Measurements from ENCODE around the gene CHD1L. TPM values are rescaled to one million over a fixed set of nuclear protein-coding genes. Genes with fewer than 3 reads are reported as not detected.
A peak's percentile ranks its signal among the peaks of the same experiment; 100 is the strongest.
"Not testable (repeated sequence)": the region's sequence is repeated elsewhere in the genome, so short reads cannot be mapped to it uniquely, and the experiment has no call there.

CHD1L gene
- 10 to 100 TPM; 11.4 to 11.5 TPM for polyA plus RNA-seq

GRCh38 chr1:147242449-147243227 lies at the start of gene CHD1L:
Gene CHD1L (plus strand): TSS chr1:147242684. CDS start chr1:147242704, 20 bp downstream.
- H3K27ac ChIP-seq (ENCODE audit: low read depth in 2 of 2, low read length in 1 of 2) = peak within 1 kb of the TSS; percentile 86 to 90
- no peaks in the 10 kb centered on the region for H3K27me3 ChIP-seq (ENCODE audit: control insufficient read depth in 1 of 2, insufficient read depth in 2 of 2, low read length in 2 of 2)
- peak within 1 kb of the TSS; percentile 90 to 98 for H3K4me3 ChIP-seq (ENCODE audit: low read depth in 1 of 2, low read length in 2 of 2)
- 0% methylated on average over 78 to 82 of the region's 82 CpGs for WGBS, 2 donors
- H3K9me3 ChIP-seq (ENCODE audit: control insufficient read depth in 2 of 2, insufficient read depth in 1 of 2, low read depth in 1 of 2, low read length in 1 of 2) = no peaks in the 10 kb centered on the region
- no peaks in the 10 kb centered on the region for H3K36me3 ChIP-seq (ENCODE audit: control insufficient read depth in 2 of 2, insufficient read depth in 2 of 2, low read length in 1 of 2)
- H3K4me1 ChIP-seq (ENCODE audit: control insufficient read depth in 2 of 2, insufficient read depth in 2 of 2, low read length in 1 of 2) = no peaks in the 10 kb centered on the region

- 65 to 90% methylated on average over 3 of the region's 3 CpGs for WGBS, 2 donors
- not testable (repeated sequence) for H3K27me3 ChIP-seq (ENCODE audit: control insufficient read depth in 1 of 2, insufficient read depth in 2 of 2, low read length in 2 of 2); H3K4me1 ChIP-seq (ENCODE audit: control insufficient read depth in 2 of 2, insufficient read depth in 2 of 2, low read length in 1 of 2); H3K9me3 ChIP-seq (ENCODE audit: control insufficient read depth in 2 of 2, insufficient read depth in 1 of 2, low read depth in 1 of 2, low read length in 1 of 2); H3K36me3 ChIP-seq (ENCODE audit: control insufficient read depth in 2 of 2, insufficient read depth in 2 of 2, low read length in 1 of 2); H3K4me3 ChIP-seq (ENCODE audit: low read depth in 1 of 2, low read length in 2 of 2); H3K27ac ChIP-seq (ENCODE audit: low read depth in 2 of 2, low read length in 1 of 2)
Observed at GRCh38 chr1:147197324-147197723, 45.2 kb upstream of the CHD1L start.

GRCh38 chr1:147201276-147201675 lies 41.2 kb upstream of the CHD1L start:
- Histone ChIP-seq H3K9me3 (ENCODE audit: control insufficient read depth in 2 of 2, insufficient read depth in 1 of 2, low read depth in 1 of 2, low read length in 1 of 2) (no peaks in the 10 kb centered on the region), H3K4me1 (ENCODE audit: control insufficient read depth in 2 of 2, insufficient read depth in 2 of 2, low read length in 1 of 2) (no peaks in the 10 kb centered on the region), H3K4me3 (ENCODE audit: low read depth in 1 of 2, low read length in 2 of 2) (no peak overlapping the region), H3K27me3 (ENCODE audit: control insufficient read depth in 1 of 2, insufficient read depth in 2 of 2, low read length in 2 of 2) (no peaks in the 10 kb centered on the region), H3K36me3 (ENCODE audit: control insufficient read depth in 2 of 2, insufficient read depth in 2 of 2, low read length in 1 of 2) (no peaks in the 10 kb centered on the region), H3K27ac (ENCODE audit: low read depth in 2 of 2, low read length in 1 of 2) (no peak overlapping the region)
- 59 to 70% methylated on average over 4 of the region's 4 CpGs for WGBS, 2 donors

GRCh38 chr1:147201786-147202185 lies 40.7 kb upstream of the CHD1L start:
- no peak overlapping the region for H3K27ac ChIP-seq (ENCODE audit: low read depth in 2 of 2, low read length in 1 of 2)
- H3K9me3 ChIP-seq (ENCODE audit: control insufficient read depth in 2 of 2, insufficient read depth in 1 of 2, low read depth in 1 of 2, low read length in 1 of 2) = no peaks in the 10 kb centered on the region
- no peaks in the 10 kb centered on the region for H3K36me3 ChIP-seq (ENCODE audit: control insufficient read depth in 2 of 2, insufficient read depth in 2 of 2, low read length in 1 of 2)
- whole genome bisulfite sequencing, 2 donors = 93 to 99% methylated on average over 1 of the region's 1 CpG
- no peaks in the 10 kb centered on the region for H3K27me3 ChIP-seq (ENCODE audit: control insufficient read depth in 1 of 2, insufficient read depth in 2 of 2, low read length in 2 of 2)
- H3K4me1 ChIP-seq (ENCODE audit: control insufficient read depth in 2 of 2, insufficient read depth in 2 of 2, low read length in 1 of 2) = no peaks in the 10 kb centered on the region
- no peak overlapping the region for H3K4me3 ChIP-seq (ENCODE audit: low read depth in 1 of 2, low read length in 2 of 2)

- 71 to 78% methylated on average over 2 of the region's 2 CpGs for WGBS, 2 donors
- no peak overlapping the region for H3K27ac ChIP-seq (ENCODE audit: low read depth in 2 of 2, low read length in 1 of 2)
- no peak overlapping the region for H3K4me3 ChIP-seq (ENCODE audit: low read depth in 1 of 2, low read length in 2 of 2)
- no peaks in the 10 kb centered on the region for H3K4me1 ChIP-seq (ENCODE audit: control insufficient read depth in 2 of 2, insufficient read depth in 2 of 2, low read length in 1 of 2)
- no peaks in the 10 kb centered on the region for H3K9me3 ChIP-seq (ENCODE audit: control insufficient read depth in 2 of 2, insufficient read depth in 1 of 2, low read depth in 1 of 2, low read length in 1 of 2)
- H3K27me3 ChIP-seq (ENCODE audit: control insufficient read depth in 1 of 2, insufficient read depth in 2 of 2, low read length in 2 of 2) = no peaks in the 10 kb centered on the region
- no peaks in the 10 kb centered on the region for H3K36me3 ChIP-seq (ENCODE audit: control insufficient read depth in 2 of 2, insufficient read depth in 2 of 2, low read length in 1 of 2)
Observed at GRCh38 chr1:147202576-147202975, 39.9 kb upstream of the CHD1L start.

GRCh38 chr1:147204080-147204479 lies 38.4 kb upstream of the CHD1L start:
- no peaks in the 10 kb centered on the region for H3K36me3 ChIP-seq (ENCODE audit: control insufficient read depth in 2 of 2, insufficient read depth in 2 of 2, low read length in 1 of 2)
- no peaks in the 10 kb centered on the region for H3K4me1 ChIP-seq (ENCODE audit: control insufficient read depth in 2 of 2, insufficient read depth in 2 of 2, low read length in 1 of 2)
- no peaks in the 10 kb centered on the region for H3K9me3 ChIP-seq (ENCODE audit: control insufficient read depth in 2 of 2, insufficient read depth in 1 of 2, low read depth in 1 of 2, low read length in 1 of 2)
- H3K4me3 ChIP-seq (ENCODE audit: low read depth in 1 of 2, low read length in 2 of 2) = no peak overlapping the region
- no peak overlapping the region for H3K27ac ChIP-seq (ENCODE audit: low read depth in 2 of 2, low read length in 1 of 2)
- 84 to 91% methylated on average over 3 of the region's 3 CpGs for WGBS, 2 donors
- H3K27me3 ChIP-seq (ENCODE audit: control insufficient read depth in 1 of 2, insufficient read depth in 2 of 2, low read length in 2 of 2) = no peaks in the 10 kb centered on the region

- Histone ChIP-seq H3K4me1 (ENCODE audit: control insufficient read depth in 2 of 2, insufficient read depth in 2 of 2, low read length in 1 of 2) (no peaks in the 10 kb centered on the region), H3K9me3 (ENCODE audit: control insufficient read depth in 2 of 2, insufficient read depth in 1 of 2, low read depth in 1 of 2, low read length in 1 of 2) (no peaks in the 10 kb centered on the region), H3K27me3 (ENCODE audit: control insufficient read depth in 1 of 2, insufficient read depth in 2 of 2, low read length in 2 of 2) (no peaks in the 10 kb centered on the region), H3K27ac (ENCODE audit: low read depth in 2 of 2, low read length in 1 of 2) (no peak overlapping the region), H3K4me3 (ENCODE audit: low read depth in 1 of 2, low read length in 2 of 2) (no peak overlapping the region), H3K36me3 (ENCODE audit: control insufficient read depth in 2 of 2, insufficient read depth in 2 of 2, low read length in 1 of 2) (peaks cover 0 to 6% of the 10 kb centered on the region in 2 donors)
- WGBS, 2 donors = 85 to 92% methylated on average over 1 of the region's 1 CpG
Observed at GRCh38 chr1:147207192-147207591, 35.3 kb upstream of the CHD1L start.

GRCh38 chr1:147208619-147209018 lies 33.9 kb upstream of the CHD1L start:
- H3K9me3 ChIP-seq (ENCODE audit: control insufficient read depth in 2 of 2, insufficient read depth in 1 of 2, low read depth in 1 of 2, low read length in 1 of 2) = no peaks in the 10 kb centered on the region
- WGBS, 2 donors = 86 to 96% methylated on average over 7 of the region's 7 CpGs
- no peak overlapping the region for H3K4me3 ChIP-seq (ENCODE audit: low read depth in 1 of 2, low read length in 2 of 2)
- H3K27me3 ChIP-seq (ENCODE audit: control insufficient read depth in 1 of 2, insufficient read depth in 2 of 2, low read length in 2 of 2) = no peaks in the 10 kb centered on the region
- no peaks in the 10 kb centered on the region for H3K4me1 ChIP-seq (ENCODE audit: control insufficient read depth in 2 of 2, insufficient read depth in 2 of 2, low read length in 1 of 2)
- H3K27ac ChIP-seq (ENCODE audit: low read depth in 2 of 2, low read length in 1 of 2) = no peak overlapping the region
- peaks cover 0 to 6% of the 10 kb centered on the region in 2 donors for H3K36me3 ChIP-seq (ENCODE audit: control insufficient read depth in 2 of 2, insufficient read depth in 2 of 2, low read length in 1 of 2)

- no peak overlapping the region for H3K27ac ChIP-seq (ENCODE audit: low read depth in 2 of 2, low read length in 1 of 2)
- 74 to 91% methylated on average over 3 of the region's 3 CpGs for WGBS, 2 donors
Observed at GRCh38 chr1:147209825-147210821, 32.4 kb upstream of the CHD1L start.

More at GRCh38 chr1:147209825-147210821, 32.4 kb upstream of the CHD1L start:
- H3K27me3 ChIP-seq (ENCODE audit: control insufficient read depth in 1 of 2, insufficient read depth in 2 of 2, low read length in 2 of 2) = no peaks in the 10 kb centered on the region
- no peaks in the 10 kb centered on the region for H3K4me1 ChIP-seq (ENCODE audit: control insufficient read depth in 2 of 2, insufficient read depth in 2 of 2, low read length in 1 of 2)
- no peaks in the 10 kb centered on the region for H3K9me3 ChIP-seq (ENCODE audit: control insufficient read depth in 2 of 2, insufficient read depth in 1 of 2, low read depth in 1 of 2, low read length in 1 of 2)
- no peak overlapping the region for H3K4me3 ChIP-seq (ENCODE audit: low read depth in 1 of 2, low read length in 2 of 2)
- peaks cover 0 to 6% of the 10 kb centered on the region in 2 donors for H3K36me3 ChIP-seq (ENCODE audit: control insufficient read depth in 2 of 2, insufficient read depth in 2 of 2, low read length in 1 of 2)

All from esophagus (tissue), 2 donors.